ENCODE data around the gene WSCD2.

- TF ChIP-seq CTCF (IDR thresholded peaks at IDR 0.05) (no peak), EZH2 (IDR thresholded peaks at IDR 0.05; ENCODE audit: borderline replicate concordance, insufficient read depth, low read depth, low read length, poor library complexity, severe bottlenecking) (no peak)
Observed at GRCh38 chr12:108162207-108162606, 33.1 kb downstream of the WSCD2 start.
